ENCODE data around the gene LPCAT3. TPM values are rescaled to one million over a fixed set of nuclear protein-coding genes. Genes with fewer than 3 reads are reported as not detected.

Gene LPCAT3
- total RNA-seq, 1 donor from 2014 or later = 6.5 TPM

DNA sequence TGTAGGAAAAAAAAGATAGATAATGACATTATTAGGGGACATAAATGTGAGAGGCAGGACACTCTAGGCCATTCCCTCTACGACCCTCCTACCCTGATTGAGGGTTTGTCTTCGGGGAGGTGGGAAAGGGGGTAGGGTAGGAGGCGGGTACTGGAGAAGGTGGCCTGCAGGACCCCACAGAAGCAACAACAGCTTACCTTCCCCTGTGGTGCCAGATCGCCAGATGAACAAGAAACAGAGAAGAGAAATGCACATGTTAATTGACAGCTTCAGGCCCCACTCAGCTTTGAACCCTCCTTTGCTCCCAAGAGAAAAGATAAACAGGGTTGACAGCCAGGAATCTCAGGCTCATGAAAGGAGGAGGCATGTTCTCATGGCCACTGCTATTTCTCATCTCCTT is 52.6 kb downstream of the LPCAT3 start:
- FAIRE-seq (no peak), DNase-seq (ENCODE audit: low spot score in 2 of 2) (peak in 1 of 2 donors; percentile 18)

DNA sequence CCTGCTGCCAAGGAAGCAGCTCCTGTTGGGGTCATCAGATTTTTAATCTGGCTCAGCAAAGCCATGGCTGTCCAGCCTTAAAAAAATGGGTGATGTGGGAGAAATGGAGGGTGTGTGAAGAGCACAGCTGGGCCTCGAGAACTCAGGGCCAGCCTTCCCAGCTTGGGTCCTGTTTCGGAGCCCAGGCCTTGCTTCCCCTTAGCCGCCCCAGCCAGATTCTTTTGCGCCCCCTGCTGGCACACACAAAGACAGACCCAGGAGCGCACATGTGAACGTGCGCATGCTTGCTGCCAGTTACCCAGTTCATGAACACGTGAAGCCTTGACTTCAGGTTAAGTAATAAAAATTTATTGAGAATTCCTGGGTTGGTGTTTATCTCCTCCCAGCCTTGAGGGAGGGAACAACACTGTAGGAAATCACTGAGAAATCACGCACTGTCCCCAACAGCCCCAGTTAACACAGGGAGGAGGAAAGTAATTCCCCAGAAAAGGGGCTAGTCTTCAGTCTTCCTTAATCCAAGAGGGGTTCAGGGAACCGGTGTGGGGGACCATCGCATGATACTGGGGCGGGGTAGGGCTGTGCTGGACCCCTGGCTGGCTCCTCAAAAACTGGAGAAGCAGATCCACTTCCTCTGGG is 53.1 kb downstream of the LPCAT3 start:
- FAIRE-seq (no peak), DNase-seq (ENCODE audit: low spot score in 2 of 2) (peak; percentile 77 to 89)

DNA sequence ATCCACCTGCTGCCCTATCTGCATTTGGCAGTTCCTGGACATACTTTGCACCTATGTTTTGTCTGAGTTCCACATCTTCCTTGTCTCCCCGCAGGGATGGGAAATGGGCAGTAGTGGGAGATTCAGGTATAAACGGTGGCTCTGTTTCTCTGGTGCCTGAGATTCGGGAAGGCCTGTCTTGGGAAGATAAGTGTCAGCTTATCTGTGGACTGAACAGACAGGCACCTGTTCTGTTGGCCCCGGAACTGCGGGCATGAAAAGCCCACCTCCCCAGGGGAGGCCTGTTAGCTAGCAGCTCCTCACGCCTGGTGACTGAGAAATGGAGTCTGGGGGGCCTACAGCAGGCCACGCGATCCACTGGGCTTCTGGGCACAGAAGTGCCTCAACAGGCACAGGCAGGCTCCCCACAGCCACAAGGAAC is 53.7 kb downstream of the LPCAT3 start:
- FAIRE-seq = no peak
- peak in 1 of 2 donors; percentile 29 for DNase-seq (ENCODE audit: low spot score in 2 of 2)

DNA sequence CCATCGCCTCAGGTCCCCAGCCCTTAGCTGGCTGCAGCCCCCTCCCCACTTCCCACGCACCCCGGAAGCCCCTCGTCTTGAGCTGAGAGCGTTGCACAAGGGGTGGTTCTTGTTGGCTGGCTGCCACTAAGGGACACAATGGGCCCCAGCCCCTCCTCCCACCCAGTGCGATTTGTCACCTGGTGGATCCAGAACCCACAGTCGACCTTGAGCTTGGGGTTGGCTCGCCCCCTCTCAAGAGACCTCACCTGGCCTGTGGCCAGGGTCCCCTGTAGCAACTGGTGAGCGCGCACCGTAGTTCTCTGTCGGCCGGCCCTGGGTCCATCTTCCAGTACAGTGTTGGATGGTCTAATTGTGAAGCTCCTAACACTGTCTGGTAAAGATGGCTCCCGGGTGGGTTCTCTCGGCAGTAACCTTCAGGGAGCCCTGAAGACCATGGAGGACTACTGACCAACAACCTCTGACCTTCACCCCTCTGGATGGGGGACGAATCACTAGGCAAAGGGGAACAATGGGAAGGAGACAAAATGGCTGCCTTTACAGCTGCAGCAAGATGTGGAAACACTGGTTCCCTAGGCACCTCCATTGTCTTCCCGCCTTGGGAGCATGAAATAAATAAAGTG is 54.4 kb downstream of the LPCAT3 start:
- DNase-seq (ENCODE audit: low spot score in 2 of 2) (peak in 1 of 2 donors; percentile 15), FAIRE-seq (no peak)

DNA sequence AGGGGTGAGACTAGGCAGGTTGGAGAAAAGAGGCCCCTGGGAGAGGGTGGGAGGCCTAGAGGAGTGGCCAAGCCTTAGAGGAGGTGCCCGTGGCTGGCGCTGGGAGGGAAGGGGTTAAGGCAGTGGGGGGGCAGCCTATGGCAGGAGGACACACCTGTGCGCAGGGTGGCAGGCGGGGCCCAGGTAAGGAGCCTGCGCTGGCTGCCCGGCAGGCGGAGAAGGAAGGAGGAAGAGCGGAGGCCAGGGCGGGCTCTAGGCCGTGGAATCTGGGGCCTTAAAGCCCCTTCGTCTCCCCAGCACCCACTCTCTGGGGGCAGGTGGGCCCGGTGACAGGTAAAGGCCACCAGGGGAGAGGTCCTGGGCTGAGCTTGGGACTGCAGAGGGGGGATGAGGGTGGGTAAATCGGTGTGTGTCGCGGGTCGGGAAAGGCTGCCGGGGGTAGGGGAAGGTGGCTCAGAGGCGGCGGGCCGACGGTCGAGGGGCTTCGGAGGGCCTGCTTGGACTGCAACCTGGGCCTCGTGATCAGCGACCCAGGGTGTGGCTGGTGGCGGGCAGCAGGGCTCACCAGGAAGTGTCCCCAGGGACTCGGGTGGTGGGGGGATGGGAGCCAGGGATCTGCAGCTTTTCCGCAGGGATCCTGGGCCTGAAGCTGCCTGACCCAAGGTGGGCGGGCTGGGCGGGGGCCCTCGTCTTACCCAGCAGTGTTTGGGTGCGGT is 55.1 kb downstream of the LPCAT3 start:
- peak in 1 of 2 donors; percentile 9 for DNase-seq (ENCODE audit: low spot score in 2 of 2)
- no peak for FAIRE-seq

DNA sequence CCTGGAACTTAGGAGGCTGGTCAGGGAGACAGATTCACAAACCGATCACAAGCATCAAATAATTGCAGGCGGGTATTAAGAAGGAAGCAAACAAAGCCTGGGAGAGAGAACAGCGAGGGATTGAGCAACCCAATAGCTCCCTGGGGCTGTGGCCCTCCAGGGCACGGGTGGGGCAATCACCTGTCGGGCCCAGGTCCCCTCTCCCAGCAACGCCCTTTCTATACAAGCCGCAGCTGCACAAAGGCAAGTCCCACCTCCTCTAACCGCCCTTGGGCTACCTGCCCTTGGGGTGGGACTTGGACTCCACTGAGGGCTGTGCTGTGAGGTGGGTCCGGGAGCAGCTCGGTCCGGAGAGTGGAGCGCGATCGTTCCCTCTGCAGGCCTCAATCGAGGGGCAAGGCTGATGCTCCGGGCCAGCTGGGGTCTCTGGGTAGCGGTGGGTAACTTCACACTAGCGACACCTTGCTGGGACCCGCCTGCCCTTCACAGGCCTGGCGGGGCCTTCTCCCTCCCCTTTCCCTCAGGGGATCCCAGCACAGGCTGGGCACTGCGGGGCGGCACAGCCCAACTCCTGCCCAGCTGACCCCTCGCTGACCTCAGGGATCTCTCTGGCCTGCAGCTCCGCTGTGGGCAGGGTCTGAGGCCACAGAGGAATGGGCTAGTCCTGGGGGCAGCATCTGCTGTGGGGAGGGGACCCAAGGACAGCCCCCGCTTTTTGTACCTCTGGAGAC is 55.8 kb downstream of the LPCAT3 start:
- FAIRE-seq = no peak
- peak in 1 of 2 donors; percentile 11 for DNase-seq (ENCODE audit: low spot score in 2 of 2)

DNA sequence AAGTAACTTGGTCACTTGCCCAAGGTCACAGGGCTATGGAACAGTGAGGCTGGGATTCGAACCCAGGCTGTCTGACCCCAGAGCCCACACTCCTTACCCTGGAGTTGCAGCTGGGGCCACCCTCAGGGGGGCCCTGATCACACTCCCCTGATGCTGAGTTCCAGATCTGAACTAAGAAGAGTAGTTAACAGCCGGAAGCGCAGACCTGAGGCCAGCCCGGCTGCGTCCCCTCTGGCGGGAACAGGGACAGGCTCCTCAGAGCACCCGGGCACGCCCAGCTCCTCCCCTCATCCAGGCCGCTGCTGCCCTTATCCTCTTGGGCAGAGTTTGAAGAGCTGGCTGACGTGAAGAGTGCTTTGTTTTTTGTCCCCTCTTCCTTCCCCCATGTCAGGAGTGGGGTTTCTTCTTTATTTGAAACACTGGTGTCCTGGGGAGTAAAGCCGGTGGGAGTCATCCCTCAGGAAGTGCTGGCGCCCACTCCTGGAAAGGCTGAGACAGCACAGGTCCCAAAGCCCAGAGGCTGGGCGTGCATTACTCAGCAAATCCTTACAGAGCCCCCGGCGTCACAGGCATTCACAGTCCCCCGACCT is 56.5 kb downstream of the LPCAT3 start:
- FAIRE-seq (no peak), DNase-seq (ENCODE audit: low spot score in 2 of 2) (peak; percentile 25 to 69)

DNA sequence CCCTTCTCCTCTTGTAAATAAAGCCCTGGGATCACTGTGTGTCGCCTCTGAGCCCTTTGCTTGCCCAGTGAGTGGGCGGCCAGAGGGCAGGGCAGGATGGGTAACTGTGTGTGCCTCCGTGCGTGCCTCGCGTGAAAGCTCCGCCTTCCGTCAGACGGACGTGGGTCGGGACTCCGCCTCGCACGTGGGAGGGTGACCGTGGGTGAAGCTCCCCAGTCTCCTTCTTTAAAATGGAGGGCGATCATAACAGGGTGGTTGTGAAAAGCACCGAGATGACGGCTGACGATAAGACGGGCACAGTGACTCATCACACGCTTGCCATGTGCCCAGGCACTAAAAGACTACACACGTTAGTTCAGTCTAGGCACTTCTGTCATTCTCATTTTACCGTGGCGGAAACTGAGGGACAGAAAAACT is 57.0 kb downstream of the LPCAT3 start:
- FAIRE-seq = no peak
- peak; percentile 17 to 61 for DNase-seq (ENCODE audit: low spot score in 2 of 2)

DNA sequence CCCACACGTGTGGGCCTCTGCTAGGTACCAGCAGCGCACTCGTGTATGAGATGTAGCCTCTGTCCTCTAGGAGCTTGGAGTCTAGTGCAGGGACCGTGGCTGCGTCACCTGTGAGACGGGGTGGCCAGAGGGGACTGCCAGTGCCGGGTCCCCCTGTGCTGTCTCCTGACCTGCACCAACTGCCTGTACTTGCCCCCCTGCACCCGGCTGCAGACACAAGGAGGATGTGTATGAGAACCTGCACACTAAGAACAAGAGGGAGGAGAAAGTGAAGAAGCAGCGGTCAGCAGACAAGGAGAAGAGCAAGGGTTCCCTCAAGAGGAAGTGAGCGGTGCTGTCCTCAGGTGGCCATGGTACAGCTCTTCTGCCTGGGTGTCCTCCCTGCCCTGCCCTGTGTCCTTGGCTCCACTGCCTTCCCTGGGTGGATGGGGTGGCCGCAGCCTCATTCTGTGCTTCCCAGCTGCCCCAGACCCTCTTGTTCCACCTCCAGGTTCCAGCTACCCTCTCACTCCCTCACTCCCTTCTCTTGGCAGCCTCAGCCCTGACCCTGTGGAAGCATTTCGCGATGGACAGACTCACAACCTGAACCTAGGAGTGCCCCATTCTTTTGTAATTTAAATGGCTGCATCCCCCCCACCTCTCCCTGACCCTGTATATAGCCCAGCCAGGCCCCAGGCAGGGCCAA is 57.5 kb downstream of the LPCAT3 start:
- FAIRE-seq (no peak), DNase-seq (ENCODE audit: low spot score in 2 of 2) (peak; percentile 13 to 32)

DNA sequence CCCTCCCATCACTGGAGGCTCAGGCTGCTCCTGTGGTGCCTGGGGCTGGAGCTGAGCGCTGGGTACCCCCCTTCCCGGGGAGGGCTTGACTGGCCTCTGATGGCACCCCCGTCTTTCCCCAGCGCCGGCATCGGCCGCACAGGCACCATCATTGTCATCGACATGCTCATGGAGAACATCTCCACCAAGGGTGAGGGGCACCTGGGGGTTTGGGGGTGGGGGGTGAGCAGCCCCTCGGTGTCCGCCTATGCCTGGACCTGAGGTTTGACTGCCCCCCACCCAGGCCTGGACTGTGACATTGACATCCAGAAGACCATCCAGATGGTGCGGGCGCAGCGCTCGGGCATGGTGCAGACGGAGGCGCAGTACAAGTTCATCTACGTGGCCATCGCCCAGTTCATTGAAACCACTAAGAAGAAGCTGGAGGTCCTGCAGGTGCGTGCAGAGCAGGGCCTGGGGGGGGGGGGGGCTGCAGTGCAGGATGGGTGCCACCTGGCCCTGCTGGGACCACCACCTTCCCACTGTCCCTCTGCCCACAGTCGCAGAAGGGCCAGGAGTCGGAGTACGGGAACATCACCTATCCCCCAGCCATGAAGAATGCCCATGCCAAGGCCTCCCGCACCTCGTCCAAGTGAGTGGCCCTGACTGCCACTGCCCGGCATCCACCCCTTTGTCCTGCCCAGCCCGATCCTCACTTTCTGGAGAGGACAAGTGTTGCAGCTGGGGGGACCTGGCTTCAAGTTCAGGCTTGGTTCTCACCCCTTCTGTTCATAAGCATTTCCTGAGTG is 58.3 kb downstream of the LPCAT3 start:
- DNase-seq (ENCODE audit: low spot score in 2 of 2) = peak in 1 of 2 donors; percentile 11
- no peak for FAIRE-seq

DNA sequence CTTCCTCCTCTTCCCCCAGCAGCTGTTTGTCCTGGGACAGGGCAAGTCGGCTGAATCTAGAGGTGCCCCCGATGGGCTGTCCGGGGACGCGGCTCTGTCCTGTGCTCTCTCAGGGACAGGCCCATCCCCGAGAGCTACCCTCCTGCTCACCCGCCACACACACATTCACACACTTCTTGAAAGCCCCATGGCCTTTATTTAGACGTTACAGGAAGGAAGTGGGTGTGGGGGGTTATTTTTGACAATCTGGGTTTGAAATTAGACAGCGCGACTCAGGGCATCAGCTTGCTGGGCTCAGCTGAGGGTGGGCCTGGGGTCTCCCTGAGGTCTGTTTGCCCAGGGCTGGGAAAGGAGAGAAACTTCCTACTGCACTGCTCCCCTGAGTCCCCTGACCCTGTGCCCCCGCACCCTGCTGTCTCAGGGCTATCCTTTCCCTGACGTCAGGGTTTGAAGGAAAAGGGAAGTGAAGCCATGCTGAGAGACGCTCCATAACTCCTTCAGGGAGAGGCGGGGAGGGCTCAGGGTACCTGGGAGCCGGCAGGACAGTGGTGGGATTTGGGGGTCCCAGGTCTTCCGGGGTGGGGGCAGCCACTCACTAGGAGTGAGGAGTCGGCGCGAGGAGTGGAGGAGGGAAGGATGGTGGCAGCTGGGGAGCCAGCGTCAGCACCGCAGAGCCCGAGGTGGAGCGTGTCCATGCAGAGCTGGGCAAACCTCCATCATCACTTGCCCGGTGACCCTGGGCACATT is 59.0 kb downstream of the LPCAT3 start:
- FAIRE-seq (no peak), DNase-seq (ENCODE audit: low spot score in 2 of 2) (peak; percentile 29 to 35)

DNA sequence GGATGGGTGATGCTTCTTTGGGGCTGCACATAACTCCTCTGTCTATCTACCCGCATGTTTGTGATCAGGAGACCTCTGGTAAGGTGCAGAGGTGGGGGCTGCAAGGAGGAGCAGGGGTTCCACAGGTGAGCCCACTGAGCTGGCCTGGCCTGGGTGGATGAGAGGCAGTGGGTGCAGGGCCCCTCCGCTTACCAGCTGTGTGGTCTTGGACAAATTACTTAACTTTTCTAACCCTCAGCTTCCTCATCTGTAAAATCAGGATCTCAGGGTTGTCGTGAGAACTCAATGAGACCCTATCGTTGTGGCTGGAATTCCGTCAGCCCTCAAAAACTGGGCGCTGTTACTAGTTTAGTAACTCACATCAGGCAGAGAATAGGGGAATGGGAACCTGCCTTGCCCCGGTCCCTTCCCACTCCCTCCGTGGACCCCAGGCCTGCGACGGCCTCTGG is 59.6 kb downstream of the LPCAT3 start:
- no peak for FAIRE-seq
- peak in 1 of 2 donors; percentile 15 for DNase-seq (ENCODE audit: low spot score in 2 of 2)

DNA sequence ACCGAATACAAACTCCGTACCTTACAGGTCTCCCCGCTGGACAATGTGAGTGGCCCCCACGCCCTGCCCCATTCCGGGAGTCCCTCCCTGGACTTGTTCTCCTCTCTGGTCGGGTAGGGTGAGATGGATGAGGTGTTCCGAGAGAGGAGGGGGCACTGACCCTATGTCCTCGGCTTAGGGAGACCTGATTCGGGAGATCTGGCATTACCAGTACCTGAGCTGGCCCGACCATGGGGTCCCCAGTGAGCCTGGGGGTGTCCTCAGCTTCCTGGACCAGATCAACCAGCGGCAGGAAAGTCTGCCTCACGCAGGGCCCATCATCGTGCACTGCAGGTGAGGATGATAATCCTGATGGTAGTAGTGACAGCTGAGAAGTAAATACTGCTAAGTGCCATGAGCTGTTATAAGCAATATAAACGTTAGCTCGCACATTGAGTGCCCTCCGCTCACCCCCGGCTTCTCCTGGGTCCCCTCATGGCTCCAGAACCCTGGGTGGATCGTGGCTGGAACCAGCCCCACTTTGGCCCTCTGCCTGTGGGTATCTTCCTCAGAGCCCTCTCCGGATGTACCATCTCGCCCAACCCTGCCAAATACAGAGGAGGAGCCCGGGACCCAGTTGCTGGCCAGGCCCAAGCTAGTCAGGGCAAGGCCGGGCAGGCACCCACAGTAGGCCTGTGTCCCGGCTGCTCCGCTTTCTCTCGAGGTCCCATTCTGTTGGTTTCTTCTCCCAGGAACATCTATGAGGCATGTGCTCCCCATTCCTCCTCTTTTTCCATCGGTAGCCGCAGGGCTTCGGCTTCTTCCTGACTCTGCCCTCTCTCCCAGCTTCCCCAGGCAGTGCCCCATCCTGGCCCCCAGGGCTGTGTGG is 60.3 kb downstream of the LPCAT3 start:
- FAIRE-seq (no peak), DNase-seq (ENCODE audit: low spot score in 2 of 2) (no peak)

DNA sequence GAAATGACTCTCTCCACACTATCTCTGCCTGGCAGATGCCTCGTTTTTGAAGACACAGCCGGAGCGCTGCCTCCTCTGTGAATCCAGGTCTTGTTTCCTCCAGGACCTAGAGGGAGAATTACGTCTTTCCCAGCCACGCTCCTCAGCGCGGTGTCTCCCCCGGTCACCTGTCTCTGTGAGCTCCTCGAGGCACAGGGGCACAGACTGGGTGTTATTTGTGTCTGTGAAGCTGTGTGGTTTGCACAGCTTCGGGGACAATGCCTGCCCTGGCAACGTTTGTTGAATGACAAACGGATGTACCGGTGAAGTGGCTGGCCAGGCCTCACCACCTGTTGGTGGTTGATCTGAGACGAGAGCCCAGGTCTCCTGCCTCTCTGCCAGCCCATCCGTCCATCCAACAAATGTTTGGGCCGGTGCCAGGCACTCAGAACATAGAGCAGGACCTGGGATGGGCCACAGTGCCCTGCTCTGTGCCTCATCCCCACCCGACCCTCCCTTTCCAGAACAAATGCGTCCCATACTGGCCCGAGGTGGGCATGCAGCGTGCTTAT is 61.0 kb downstream of the LPCAT3 start:
- DNase-seq (ENCODE audit: low spot score in 2 of 2) (no peak), FAIRE-seq (no peak)

DNA sequence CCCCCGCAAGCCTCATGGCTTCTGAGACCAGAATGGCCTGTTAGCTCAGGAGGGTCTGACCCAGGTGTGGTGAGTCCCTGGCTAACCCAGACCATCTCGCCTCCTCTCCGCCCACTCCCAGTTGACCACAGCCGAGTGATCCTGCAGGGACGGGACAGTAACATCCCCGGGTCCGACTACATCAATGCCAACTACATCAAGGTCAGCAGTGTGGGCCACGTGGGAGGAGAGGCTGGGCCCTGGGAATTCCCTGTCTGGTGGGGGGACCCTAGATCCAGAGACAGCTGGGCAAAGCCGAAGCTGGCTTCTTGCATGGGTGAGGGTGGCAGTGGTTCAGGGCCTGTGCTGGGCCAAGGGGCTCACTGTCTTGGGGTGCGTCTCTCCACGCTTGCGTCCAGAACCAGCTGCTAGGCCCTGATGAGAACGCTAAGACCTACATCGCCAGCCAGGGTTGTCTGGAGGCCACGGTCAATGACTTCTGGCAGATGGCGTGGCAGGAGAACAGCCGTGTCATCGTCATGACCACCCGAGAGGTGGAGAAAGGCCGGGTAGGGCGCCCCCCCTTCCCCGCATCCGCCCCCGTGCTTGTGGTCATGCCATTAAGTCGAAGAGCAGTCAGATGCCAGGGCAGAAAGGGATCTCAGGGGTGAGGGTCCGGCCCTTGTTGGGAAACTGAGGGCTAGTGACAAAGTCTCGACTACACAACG is 62.1 kb downstream of the LPCAT3 start:
- no peak for DNase-seq (ENCODE audit: low spot score in 2 of 2)
- FAIRE-seq = no peak

Measured in frontal cortex (tissue), 4 donors.